Activated gamma-delta T cell (primary cell): ENCODE measurements around the gene HNF1A.

ENCODE experiments used
- DNase-seq: peaks from one replicate; lab custom pipeline; 2025; lab: John Stamatoyannopoulos, UW

HNF1A gene

DNA sequence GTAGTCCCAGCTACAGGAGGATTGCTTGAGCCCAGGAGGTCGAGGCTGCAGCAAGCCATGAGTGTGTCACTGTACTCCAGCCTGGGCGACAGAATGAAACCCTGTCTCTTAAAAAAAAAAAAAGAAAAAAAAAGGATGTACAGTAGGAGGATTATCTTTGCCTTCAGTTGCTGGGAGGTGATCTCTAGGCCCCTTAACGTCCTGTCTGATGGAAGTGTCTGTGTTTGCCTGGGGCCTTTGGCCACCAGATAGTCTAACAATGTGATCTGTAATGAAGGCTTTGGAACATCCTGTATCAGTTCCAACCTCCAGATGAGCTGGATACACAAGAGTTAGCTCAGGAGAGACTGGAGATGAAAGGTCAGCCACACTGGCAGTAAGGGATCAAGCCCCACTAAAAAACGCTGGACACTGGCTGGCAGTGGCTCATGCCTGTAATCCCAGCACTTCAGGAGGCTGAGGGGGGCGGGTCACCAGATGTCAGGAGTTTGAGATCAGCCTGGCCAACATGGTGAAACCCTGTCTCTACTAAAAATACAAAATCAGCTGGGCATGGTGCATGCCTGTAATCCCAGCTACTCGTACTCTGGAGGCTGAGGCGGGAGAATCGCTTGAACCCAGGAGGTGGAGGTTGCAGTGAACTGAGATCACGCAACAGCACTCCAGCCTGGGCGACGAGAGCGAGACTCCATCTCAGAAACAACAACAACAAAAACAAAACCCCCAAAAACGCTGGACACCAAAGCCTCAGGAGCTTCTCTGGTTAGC, 19.0 kb upstream of the HNF1A start:
- no peak for DNase-seq

- DNase-seq, result no peak
Measured at GRCh38 chr12:120960657-120961056, 17.7 kb upstream of the HNF1A start.

- no peak for DNase-seq
Measured at GRCh38 chr12:120961604-120962531, 16.5 kb upstream of the HNF1A start.

DNA sequence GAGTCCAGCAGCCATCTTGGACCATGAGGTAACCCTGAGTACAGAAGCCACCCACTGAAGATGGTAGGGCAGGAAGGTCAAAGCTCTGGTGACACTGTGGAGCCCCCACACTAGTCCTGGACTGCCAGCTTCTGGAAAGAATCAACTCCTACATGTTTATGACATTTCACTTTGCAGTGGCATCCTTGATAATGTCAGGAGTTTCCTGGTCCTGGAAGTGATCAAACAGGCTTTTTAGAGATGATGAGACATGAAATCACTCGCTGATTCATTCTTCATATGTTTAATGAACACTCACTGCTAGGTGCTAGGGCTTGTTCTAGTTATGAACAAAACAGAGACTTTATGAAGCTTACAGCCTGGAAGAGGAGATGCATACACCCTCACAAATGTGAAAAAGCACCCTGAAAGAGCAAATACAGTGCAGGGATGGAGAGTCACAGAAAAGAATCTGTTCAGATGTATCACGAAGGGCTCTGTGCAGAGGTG, 15.8 kb upstream of the HNF1A start:
- no peak for DNase-seq

GRCh38 chr12:120964298-120964697, 14.0 kb upstream of the HNF1A start:
- DNase-seq, result no peak

DNA sequence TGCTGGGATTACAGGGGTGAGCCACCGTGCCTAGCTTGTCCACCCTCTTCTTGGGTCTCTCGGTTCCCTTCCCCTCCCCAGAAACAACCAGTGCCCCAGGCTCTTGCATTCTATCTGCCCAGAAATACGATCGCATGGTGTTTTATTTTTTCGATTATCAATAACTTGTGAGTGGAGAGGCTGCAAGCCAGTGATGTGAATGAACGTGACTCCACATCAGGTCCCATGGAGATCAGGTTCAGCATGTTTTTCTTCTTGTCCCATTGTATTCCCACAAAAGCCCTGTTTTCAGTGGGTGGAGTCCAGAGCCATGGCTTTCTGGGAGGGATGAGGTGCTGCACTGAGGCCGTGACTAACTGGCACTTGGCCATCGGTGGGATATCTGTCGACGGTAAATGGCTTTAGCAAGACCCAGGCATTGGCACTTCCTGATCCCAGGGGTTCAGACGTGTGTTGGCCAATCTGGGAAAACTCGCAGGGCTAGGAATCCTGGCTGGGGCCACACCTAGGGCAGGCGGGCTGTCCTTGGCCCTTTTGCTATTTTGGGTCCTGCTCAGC, 12.7 kb upstream of the HNF1A start:
- no peak for DNase-seq

DNA sequence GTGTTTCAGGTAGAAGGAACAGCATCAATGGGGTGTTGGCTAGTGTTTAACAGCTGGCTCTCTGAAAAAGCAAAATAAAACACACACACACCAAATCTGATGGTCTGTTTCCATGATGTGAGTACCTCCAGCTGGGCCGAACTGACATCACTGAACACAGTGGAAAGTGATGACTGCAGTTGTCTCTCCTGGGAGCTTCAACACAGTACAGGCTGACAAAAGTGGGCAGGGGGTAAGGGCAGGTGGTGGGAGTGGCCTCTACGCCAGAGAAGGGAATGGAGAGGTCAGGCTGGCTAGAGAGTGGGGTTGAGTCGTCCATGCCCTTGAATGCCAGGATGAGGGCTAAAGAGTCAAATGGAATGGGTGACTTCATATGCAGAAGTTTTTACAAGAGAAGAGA, 8.0 kb upstream of the HNF1A start:
- DNase-seq, result no peak

DNA sequence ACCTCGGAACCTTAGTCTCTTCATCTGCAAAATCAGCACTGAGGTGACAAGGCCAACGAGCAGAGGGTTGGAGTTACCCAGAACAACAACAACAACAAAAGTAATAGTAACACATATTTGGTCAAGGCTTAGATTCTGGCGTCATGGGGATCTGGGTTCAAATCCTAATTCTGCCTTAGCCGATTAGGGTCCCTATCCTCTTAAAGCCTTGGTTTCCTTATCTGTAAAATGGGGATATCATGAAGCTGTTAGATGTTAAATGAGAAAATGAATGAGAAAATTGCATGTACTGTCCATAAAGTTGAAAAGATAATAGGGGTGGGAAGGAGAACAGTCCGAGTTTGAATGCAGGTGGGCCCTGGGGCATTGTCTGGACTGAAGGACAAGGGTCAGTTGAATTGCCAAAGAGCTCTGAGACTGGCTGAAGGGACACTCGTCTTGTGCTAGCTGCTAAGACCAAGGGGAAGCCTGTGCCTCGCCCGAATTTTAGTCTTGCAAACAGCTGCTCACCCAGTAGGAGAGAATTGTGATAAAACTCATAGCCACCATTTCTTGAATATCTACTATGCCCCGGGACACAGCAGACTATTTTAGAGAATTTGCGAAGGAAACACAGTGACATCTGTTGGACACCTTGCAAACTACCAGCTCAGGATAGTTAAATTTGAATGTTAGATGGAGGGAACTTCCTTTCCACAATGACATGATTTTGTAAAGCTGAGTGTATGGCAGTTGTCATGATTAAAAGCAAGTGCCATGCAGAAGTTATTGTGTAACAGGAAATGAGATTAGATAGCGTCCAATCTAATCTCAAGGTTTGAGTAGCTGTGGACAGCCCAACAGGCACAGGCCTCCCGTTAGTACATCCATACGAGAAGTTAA, 6.8 kb upstream of the HNF1A start:
- no peak for DNase-seq

DNA sequence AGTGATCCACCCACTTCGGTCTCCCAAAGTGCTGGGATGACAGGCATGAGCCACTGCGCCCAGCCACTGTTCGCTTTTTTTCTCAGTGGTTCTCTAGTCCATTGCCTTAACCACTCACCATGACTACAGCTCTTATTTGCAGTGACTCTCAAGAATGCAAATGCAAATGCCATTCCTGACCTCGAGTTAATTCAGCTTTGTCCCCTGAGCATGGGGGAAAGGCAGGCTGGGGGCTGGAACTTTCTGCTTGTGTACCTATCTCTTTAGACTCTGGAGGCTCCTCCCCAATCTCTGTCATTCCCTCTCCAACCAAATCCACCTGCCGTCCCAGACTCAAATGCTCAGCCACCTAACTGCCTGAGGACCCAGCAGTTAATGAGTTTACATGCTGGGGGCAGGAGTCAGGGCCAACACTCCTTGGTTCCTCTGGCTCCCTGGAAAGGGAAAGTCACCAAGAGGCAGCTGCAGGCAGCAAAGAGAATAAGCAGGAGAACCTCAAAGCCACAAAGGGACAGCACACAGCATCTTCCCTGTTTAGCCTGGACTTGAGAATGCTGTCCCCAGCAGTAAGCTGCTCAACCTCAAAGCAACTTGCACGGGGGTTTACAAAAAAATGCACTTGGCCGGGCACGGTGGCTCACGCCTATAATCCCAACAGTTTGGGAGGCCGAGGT, 5.3 kb upstream of the HNF1A start:
- no peak for DNase-seq

DNA sequence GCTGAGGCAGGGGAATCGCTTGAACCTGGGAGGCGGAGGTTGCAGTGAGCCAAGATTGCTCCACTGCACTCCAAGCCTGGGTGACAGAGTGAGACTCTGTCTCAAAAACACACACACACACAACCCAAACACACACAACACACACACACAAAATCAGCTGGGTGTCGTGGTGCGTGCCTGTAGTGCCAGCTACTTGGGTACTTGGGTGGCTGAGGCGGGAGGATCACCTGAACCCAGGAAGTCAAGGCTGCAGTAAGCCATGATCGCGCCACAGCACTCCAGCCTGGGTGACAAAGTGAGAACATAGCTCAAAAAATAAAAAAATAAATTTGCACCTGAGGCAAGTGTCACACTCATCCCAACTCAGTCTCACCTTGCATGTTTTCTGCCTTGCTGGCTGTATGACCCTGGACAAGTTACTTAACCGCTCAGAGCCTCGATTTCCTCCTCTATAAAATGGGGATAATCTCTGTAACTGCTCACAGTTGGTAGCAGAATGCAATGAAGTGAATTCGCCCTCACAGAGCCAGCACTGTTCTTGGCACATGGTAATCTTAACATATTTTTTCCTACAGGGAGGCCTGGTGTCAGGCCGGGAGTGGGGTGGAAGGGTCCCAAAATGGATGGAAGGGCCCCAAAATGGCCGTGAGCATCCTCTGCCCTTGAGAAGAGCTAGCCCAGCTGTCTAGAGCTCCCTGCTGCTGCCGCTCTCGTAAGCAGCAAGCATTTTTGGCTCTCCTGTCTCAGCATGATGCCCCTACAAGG, 630 bp upstream of the HNF1A start:
- no peak for DNase-seq

DNA sequence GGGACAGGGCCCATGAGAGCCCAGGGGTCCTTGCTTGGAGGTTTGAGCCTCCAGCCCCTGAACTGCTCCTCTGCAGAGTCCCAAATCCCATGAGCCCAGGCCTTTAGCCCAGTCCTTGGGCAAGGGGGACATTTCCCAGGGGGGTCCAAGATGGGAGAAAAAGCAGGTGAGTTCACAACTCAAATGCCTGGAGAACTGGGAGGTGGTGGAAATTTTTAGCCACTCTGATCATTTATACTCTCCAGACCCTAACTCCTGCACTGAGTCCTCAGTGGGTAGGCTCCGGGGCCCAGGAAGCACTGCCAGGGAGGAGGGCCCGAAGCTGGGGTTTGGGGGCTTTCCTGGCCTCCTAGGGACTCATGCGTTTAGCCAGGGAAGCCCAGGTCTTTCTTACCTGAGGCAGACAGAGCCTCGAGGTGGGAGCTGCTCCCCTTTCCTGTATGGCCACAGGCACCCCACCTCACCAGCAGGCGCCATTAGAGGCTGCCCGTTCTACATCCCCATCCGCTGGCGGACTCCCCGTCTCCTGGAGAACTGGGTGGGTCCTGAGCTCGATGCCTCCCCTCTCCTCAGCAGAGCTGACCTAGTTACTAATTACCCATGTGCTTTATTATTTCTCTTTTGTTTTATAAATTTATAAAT, 998 bp downstream of the HNF1A start:
- DNase-seq, result no peak

- no peak for DNase-seq
Measured at GRCh38 chr12:120979862-120980696, 1.7 kb downstream of the HNF1A start.

DNA sequence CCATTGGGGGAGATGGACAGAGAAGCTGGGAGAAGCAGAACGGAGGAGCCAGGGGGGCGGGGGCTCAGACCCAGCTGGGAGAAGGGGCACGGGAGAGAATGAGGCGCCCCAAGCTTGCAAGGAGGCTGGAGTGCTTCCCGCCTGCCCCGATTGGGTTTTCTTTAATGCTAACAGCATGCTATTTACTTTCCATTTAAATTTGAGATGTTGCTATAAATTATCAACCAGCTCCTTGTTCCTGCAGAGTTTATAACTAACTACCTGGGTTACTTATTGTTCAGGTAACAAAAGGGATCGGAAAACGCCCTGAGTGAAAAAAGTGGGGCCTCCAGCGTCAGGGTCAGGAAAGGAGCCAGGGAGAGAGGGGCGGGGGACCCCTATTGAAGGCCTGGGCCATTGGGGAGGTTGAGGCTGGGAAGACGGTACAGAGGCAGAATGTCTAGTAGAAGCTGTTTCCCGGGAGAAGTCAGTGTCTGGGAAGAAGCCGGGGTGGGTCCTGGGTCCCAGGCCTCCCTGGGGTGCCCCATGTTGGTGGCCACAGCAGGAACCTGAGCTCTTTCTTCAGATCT, 2.5 kb downstream of the HNF1A start:
- no peak for DNase-seq

DNA sequence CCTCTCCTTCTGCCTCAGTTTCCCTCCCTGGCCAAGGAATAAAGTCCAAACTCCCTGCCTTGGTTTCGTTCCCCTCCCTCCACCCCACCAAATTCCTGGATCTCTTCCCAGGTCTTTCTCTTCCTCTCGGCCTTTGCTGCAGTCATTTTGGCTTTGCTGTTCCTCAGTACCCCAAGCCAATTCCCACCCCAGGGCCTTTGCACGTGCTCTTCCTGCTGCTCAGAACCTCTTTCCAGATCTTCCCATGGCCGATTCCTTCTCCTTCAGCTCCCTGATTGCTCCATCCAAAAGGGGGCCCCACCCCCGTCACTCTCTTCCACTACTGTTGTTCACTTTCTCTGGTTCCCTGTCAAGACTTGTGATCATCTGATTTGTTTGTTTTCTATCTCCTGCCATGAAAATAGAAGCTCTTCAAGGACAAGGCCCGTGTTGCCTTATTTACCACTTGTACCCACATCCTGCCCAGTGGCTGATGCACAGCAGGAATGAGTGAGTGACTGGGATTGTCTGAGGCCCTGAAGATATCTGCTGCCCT, 3.1 kb downstream of the HNF1A start:
- no peak for DNase-seq

DNA sequence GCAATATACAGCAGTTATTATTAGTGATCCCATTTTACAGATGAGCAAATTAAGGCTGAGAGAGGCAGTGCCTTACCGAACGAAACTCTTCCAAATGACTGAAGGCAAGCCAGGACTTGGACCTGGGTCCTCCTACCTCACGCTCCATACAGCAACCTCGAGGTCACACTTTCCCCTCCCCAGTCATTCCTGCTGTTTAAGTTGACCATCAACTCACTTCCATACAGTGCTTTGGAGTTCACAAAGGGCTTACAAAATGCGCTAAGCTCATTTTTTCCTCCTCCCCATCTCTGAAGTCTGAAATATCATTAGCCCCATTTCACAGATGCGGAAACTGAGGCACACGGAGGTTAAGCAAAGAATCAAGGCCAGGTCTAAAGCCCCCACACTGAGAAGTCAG, 4.3 kb downstream of the HNF1A start:
- no peak for DNase-seq

DNA sequence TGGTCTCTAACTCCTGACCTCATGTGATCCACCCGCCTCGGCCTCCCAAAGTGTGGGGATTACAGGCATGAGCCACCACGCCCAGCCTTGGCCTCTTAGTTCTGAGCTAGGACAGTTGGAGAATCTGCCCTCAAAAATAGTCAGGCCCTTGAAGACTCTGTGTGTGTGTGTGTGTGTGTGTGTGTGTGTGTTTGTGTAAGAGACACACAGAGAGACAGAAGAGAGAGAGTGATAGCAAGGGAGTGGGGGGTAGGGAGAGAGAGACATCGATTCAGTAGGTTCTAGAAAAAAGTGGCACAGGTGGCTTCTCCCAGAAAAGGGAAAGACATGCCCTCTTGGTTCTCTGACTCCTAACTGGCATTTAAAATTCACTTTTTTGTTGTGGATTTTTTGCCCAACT, 5.4 kb downstream of the HNF1A start:
- no peak for DNase-seq

GRCh38 chr12:120984351-120984898, 6.1 kb downstream of the HNF1A start:
- no peak for DNase-seq

GRCh38 chr12:120988234-120988633, 9.9 kb downstream of the HNF1A start:
- no peak for DNase-seq
